Parathyroid adenoma (tissue), 2 donors: ENCODE data around the gene CLN5.

ENCODE experiments used
- H2AFZ ChIP-seq: fragments of 300-600 bp; sonication (generic); one replicate; pipeline ENCODE4 v1.7.0; 2017; ENCODE audit warnings: antibody characterized with exemption, mild to moderate bottlenecking
- H3K27ac ChIP-seq: fragments of 300-600 bp; sonication (generic); one replicate; pipeline ENCODE4 v1.7.0; 2017
- H3K27me3 ChIP-seq: fragments of 300-600 bp; sonication (generic); one replicate; pipeline ENCODE4 v1.7.0; 2017; ENCODE audit warnings: low read length; ENCODE audit not compliant: control insufficient read depth, insufficient read depth
- H3K36me3 ChIP-seq: fragments of 300-600 bp; sonication (generic); one replicate; pipeline ENCODE4 v1.7.0; 2017; ENCODE audit warnings: low read length; ENCODE audit not compliant: control insufficient read depth, insufficient read depth
- H3K4me1 ChIP-seq: fragments of 300-600 bp; sonication (generic); one replicate; pipeline ENCODE4 v1.7.0; 2017; ENCODE audit warnings: control low read depth
- H3K4me2 ChIP-seq: fragments of 300-600 bp; sonication (generic); one replicate; pipeline ENCODE4 v1.7.0; 2017; ENCODE audit warnings: low read length
- H3K4me3 ChIP-seq: fragments of 300-600 bp; sonication (generic); one replicate; pipeline ENCODE4 v1.7.0; 2017; ENCODE audit warnings: low read depth, low read length
- H3K79me2 ChIP-seq: fragments of 300-600 bp; sonication (generic); one replicate; pipeline ENCODE4 v1.7.0; 2017; ENCODE audit warnings: control low read depth
- H3K9ac ChIP-seq: fragments of 300-600 bp; sonication (generic); one replicate; pipeline ENCODE4 v1.7.0; 2017; ENCODE audit warnings: mild to moderate bottlenecking
- H3K9me3 ChIP-seq: fragments of 300-600 bp; sonication (generic); one replicate; pipeline ENCODE4 v1.7.0; 2017; ENCODE audit warnings: low read length; ENCODE audit not compliant: control insufficient read depth
- TF ChIP-seq, protein P1 (sequence below): fragments of 300-600 bp; sonication (generic); IDR thresholded peaks from one replicate; pipeline ENCODE4 v1.7.0; 2017; ENCODE audit warnings: antibody characterized with exemption, mild to moderate bottlenecking
- donor health status: primary hyperparathyroidism.

The CLN5 gene

DNA sequence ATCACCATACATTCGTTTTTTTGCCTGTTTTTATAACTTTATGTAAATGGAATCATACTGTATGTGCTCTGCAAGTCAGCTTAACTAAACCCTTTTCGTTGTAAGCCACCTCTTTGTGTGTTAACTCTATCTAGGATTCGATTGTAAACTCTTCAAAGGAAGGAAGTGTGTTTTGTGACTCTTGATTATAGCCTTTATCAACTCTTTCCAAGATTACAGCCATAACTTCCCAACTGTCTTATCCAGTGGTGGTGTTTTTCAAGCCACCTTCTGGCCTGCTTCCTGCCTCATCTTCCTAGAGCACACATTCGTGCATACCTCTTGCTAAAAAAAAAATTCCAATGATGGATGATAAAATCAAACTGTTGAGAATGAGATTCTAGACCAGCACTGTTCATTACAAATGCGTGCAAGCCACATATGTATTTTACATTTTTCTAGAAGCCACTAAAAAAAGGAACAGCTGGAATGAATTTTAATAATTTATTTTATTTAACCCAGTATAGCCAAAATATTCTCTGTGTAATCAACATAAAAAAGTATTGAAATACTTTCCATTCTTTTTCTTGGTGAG, 47.1 kb downstream of the CLN5 start:
- H3K27me3 ChIP-seq, result no peaks in the 10 kb centered on the region
- no peaks in the 10 kb centered on the region for H3K9me3 ChIP-seq
- no peak overlapping the region for H3K4me2 ChIP-seq
- no peaks in the 10 kb centered on the region for H3K4me1 ChIP-seq
- H3K9ac ChIP-seq, result no peak overlapping the region
- H3K79me2 ChIP-seq, result no peaks in the 10 kb centered on the region
- H3K36me3 ChIP-seq, result no peaks in the 10 kb centered on the region
- H3K27ac ChIP-seq, result no peak overlapping the region
- no peak overlapping the region for H2AFZ ChIP-seq
- H3K4me3 ChIP-seq, result no peak overlapping the region
- TF ChIP-seq, protein P1, sequence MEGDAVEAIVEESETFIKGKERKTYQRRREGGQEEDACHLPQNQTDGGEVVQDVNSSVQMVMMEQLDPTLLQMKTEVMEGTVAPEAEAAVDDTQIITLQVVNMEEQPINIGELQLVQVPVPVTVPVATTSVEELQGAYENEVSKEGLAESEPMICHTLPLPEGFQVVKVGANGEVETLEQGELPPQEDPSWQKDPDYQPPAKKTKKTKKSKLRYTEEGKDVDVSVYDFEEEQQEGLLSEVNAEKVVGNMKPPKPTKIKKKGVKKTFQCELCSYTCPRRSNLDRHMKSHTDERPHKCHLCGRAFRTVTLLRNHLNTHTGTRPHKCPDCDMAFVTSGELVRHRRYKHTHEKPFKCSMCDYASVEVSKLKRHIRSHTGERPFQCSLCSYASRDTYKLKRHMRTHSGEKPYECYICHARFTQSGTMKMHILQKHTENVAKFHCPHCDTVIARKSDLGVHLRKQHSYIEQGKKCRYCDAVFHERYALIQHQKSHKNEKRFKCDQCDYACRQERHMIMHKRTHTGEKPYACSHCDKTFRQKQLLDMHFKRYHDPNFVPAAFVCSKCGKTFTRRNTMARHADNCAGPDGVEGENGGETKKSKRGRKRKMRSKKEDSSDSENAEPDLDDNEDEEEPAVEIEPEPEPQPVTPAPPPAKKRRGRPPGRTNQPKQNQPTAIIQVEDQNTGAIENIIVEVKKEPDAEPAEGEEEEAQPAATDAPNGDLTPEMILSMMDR, result no peak

DNA sequence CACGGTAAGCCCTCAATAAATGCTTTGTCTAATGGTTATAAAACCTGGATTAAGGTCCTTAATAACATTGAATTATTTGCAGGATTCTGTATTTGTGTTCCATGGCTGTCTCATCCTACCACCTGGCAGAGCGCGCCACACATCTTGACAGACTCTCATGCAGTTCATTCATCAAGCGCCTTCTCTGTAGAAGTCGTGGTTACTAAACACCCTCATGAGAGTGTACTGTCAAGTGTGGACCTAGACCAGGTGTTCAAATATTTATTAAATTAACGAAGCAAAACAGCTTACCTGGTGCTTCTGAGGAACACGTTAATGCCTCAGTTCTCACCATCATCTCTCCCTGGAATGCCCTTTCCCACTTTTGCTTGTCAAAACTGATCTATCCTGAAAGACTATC, 48.2 kb downstream of the CLN5 start:
- Histone ChIP-seq H3K79me2 (no peaks in the 10 kb centered on the region), H3K9me3 (no peaks in the 10 kb centered on the region), H3K27me3 (no peaks in the 10 kb centered on the region), H3K27ac (no peak overlapping the region), H2AFZ (no peak overlapping the region), H3K36me3 (no peaks in the 10 kb centered on the region), H3K9ac (no peak overlapping the region), H3K4me2 (no peak overlapping the region), H3K4me3 (no peak overlapping the region), H3K4me1 (no peaks in the 10 kb centered on the region)
- TF ChIP-seq, protein P1, result no peak

DNA sequence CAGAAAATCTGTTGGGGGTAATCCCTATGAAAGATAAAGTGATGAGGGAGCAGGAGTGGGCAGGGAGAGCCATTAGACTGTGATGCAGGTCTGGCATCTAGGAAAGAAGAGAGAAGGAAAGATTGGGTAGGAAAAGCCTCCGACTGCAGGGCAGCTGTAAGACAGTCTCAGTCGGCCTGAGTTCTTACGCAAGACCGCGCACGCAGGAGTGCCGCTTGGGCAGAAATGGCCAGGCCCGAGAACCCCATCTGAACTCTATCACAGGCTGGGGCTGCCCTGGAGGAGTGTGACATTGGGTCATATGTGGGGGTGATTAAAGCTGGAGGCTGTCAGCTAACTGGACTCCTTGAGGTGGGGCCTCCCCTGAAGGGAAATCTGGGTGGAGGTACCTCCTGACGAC, 49.0 kb downstream of the CLN5 start:
- no peak overlapping the region for H3K27ac ChIP-seq
- H3K4me3 ChIP-seq, result no peak overlapping the region
- no peaks in the 10 kb centered on the region for H3K27me3 ChIP-seq

GRCh38 chr13:77042566-77043177, 50.8 kb downstream of the CLN5 start:
- Histone ChIP-seq H3K9ac (no peak overlapping the region), H3K27ac (no peak overlapping the region), H3K4me1 (no peaks in the 10 kb centered on the region), H2AFZ (no peak overlapping the region), H3K9me3 (no peaks in the 10 kb centered on the region), H3K79me2 (no peaks in the 10 kb centered on the region), H3K4me2 (no peak overlapping the region), H3K4me3 (no peak overlapping the region), H3K27me3 (no peaks in the 10 kb centered on the region), H3K36me3 (no peaks in the 10 kb centered on the region)
- TF ChIP-seq, protein P1, result no peak

More for the DNA sequence above, 49.0 kb downstream of the CLN5 start:
- H2AFZ ChIP-seq, result no peak overlapping the region
- no peak overlapping the region for H3K4me2 ChIP-seq
- no peaks in the 10 kb centered on the region for H3K79me2 ChIP-seq
- TF ChIP-seq, protein P1, result no peak
- H3K36me3 ChIP-seq, result no peaks in the 10 kb centered on the region
- H3K4me1 ChIP-seq, result no peaks in the 10 kb centered on the region
- no peak overlapping the region for H3K9ac ChIP-seq
- no peaks in the 10 kb centered on the region for H3K9me3 ChIP-seq
